OCI-LY7 (cell line): ENCODE measurements around the gene PHAF1. TPM values are rescaled to one million over a fixed set of nuclear protein-coding genes. Genes with fewer than 3 reads are reported as not detected.

ENCODE experiments used
- BruUV-seq: library from RNA; stranded (reverse); fragments of 400-500 nt; replicated peaks from 2 replicates; lab custom pipeline; 2021; lab: Mats Ljungman, UMichigan
- CTCF ChIA-PET: fragments of 300-600 bp; sonication (Branson Sonifier 250); formaldehyde crosslinking; loops from one replicate; lab custom pipeline; 2022; ENCODE audit warnings: antibody characterized with exemption; ENCODE audit not compliant: unreplicated experiment; lab: Charles Lee
- POLR2A ChIA-PET: fragments of 300-600 bp; sonication (Branson Sonifier 250); formaldehyde crosslinking; loops from one replicate; lab custom pipeline; 2022; ENCODE audit warnings: antibody characterized with exemption; lab: Charles Lee
- DNase-seq: peaks from one replicate; pipeline ENCODE4 v3.0.0-alpha.2; 2015; ENCODE audit warnings: low spot score
- H2AFZ ChIP-seq: fragments of 200-600 bp; sonication (generic), shearing (Covaris generic); 2 replicates; pipeline ENCODE4 v1.6.1; 2014; ENCODE audit warnings: mild to moderate bottlenecking, antibody characterized with exemption, low read length, moderate library complexity
- H3K27ac ChIP-seq: fragments of 200-600 bp; sonication (generic); 2 replicates; pipeline ENCODE4 v1.5.1; 2014; ENCODE audit warnings: mixed run types, low read depth, mild to moderate bottlenecking, moderate library complexity, low read length, inconsistent platforms; ENCODE audit not compliant: poor library complexity, severe bottlenecking
- H3K36me3 ChIP-seq: fragments of 200-600 bp; sonication (generic); 2 replicates; pipeline ENCODE4 v1.6.1; 2014; ENCODE audit warnings: mild to moderate bottlenecking, antibody characterized with exemption, low read length, moderate library complexity, mixed read lengths; ENCODE audit not compliant: insufficient read depth
- H3K4me1 ChIP-seq: fragments of 200-600 bp; sonication (generic); 2 replicates; pipeline ENCODE4 v1.5.1; 2014; ENCODE audit warnings: mild to moderate bottlenecking, low read length; ENCODE audit not compliant: insufficient read depth, poor library complexity, severe bottlenecking
- H3K4me2 ChIP-seq: fragments of 200-600 bp; sonication (generic); 2 replicates; pipeline ENCODE4 v1.6.1; 2014; ENCODE audit warnings: mild to moderate bottlenecking, low read length
- H3K4me3 ChIP-seq: fragments of 200-600 bp; sonication (generic); 2 replicates; pipeline ENCODE4 v1.5.1; 2014; ENCODE audit warnings: mild to moderate bottlenecking, low read depth, low read length; ENCODE audit not compliant: poor library complexity, severe bottlenecking
- H3K79me2 ChIP-seq: fragments of 200-600 bp; sonication (generic); 2 replicates; pipeline ENCODE4 v1.6.1; 2016; ENCODE audit warnings: low read depth, mild to moderate bottlenecking, low read length, moderate library complexity, mixed read lengths; ENCODE audit not compliant: insufficient read depth
- H3K9me2 ChIP-seq: fragments of 200-600 bp; sonication (generic); 2 replicates; pipeline ENCODE4 v1.6.1; 2016; ENCODE audit warnings: mild to moderate bottlenecking, low read length, mixed read lengths; ENCODE audit not compliant: insufficient read depth
- H3K9me3 ChIP-seq: fragments of 200-600 bp; sonication (generic); 2 replicates; pipeline ENCODE4 v1.6.1; 2014; ENCODE audit warnings: mild to moderate bottlenecking, mixed run types, low read length, mixed read lengths
- H4K20me1 ChIP-seq: fragments of 200-600 bp; sonication (generic); 2 replicates; pipeline ENCODE4 v1.6.1; 2014; ENCODE audit warnings: mild to moderate bottlenecking, antibody characterized with exemption, low read length, moderate library complexity, mixed read lengths; ENCODE audit not compliant: insufficient read depth
- EZH2phosphoT487 ChIP-seq: fragments of 200-600 bp; sonication (generic); IDR thresholded peaks from 2 replicates; pipeline ENCODE4 v1.6.1; 2018; ENCODE audit warnings: low read depth, borderline replicate concordance, mild to moderate bottlenecking, mixed run types, antibody characterized with exemption, low read length, moderate library complexity, mixed read lengths
- intact Hi-C: fragments of 100-400 bp; cut with micrococcal nuclease; formaldehyde crosslinking; loops from one replicate; pipeline ENCODE4 v1.10.0; 2022; ENCODE audit not compliant: unreplicated experiment
- total RNA-seq, 2 experiments: library from RNA; depleted of rRNA in 1 of 2; stranded (reverse); fragments of >200 nt in 1 of 2; shearing (Covaris generic) in 1 of 2; gene quantifications; 2 replicates each; pipeline ENCODE4 v1.2.3, GENCODE V29; 2014 to 2022
- TF ChIP-seq, protein P1 (sequence below): fragments of 200-600 bp; sonication (generic); conservative IDR thresholded peaks from 2 replicates; pipeline ENCODE4 v1.5.1; 2014; ENCODE audit warnings: mild to moderate bottlenecking, antibody characterized with exemption, low read length, moderate library complexity, mixed read lengths

The PHAF1 gene
- total RNA-seq, 2 experiments from 2014 or later: 13.9 to 16.8 TPM

DNA sequence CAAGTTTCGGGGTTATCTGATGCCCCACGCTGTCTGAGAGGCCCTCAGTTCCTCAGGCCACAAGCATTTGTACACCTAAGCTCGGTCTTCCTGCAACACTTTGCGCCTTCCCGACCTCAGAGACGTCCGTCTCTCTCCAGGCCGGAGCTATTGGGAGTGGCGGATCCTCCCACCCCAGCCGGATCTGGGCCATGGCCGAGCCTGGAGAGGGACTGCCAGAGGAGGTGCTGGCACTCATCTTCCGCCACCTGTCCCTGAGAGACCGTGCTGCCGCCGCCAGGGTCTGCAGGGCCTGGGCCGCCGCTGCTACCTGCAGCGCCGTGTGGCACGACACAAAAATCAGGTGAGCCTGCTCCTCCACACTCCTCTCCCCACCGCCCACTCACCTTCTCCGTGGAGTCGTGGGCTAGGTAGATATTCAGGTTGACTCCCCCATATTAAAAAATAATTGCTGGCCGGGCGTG, 51.9 kb downstream of the PHAF1 start:
- TF ChIP-seq EZH2phosphoT487: no peak
- TF ChIP-seq, protein P1, sequence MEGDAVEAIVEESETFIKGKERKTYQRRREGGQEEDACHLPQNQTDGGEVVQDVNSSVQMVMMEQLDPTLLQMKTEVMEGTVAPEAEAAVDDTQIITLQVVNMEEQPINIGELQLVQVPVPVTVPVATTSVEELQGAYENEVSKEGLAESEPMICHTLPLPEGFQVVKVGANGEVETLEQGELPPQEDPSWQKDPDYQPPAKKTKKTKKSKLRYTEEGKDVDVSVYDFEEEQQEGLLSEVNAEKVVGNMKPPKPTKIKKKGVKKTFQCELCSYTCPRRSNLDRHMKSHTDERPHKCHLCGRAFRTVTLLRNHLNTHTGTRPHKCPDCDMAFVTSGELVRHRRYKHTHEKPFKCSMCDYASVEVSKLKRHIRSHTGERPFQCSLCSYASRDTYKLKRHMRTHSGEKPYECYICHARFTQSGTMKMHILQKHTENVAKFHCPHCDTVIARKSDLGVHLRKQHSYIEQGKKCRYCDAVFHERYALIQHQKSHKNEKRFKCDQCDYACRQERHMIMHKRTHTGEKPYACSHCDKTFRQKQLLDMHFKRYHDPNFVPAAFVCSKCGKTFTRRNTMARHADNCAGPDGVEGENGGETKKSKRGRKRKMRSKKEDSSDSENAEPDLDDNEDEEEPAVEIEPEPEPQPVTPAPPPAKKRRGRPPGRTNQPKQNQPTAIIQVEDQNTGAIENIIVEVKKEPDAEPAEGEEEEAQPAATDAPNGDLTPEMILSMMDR: no peak
- intact Hi-C loops: no loop called here
- H3K4me2 ChIP-seq: no peak overlapping the region
- ChIA-PET POLR2A (interaction anchor here (0.9 kb wide), 1 partner anchor 29 kb away, joined by 4 read pairs; no protein-coding TSS in a partner anchor), CTCF (no interaction called here)
- no peak overlapping the region for H3K27ac ChIP-seq
- H2AFZ ChIP-seq: no peak overlapping the region
- H3K4me3 ChIP-seq: no peak overlapping the region
- H3K36me3 ChIP-seq: no peaks in the 10 kb centered on the region
- no peaks in the 10 kb centered on the region for H4K20me1 ChIP-seq
- no peak for DNase-seq
- no TSS peak for BruUV-seq
- H3K9me3 ChIP-seq: no peaks in the 10 kb centered on the region
- H3K79me2 ChIP-seq: no peaks in the 10 kb centered on the region
- H3K9me2 ChIP-seq: no peaks in the 10 kb centered on the region
- H3K4me1 ChIP-seq: peaks cover 21% of the 10 kb centered on the region

DNA sequence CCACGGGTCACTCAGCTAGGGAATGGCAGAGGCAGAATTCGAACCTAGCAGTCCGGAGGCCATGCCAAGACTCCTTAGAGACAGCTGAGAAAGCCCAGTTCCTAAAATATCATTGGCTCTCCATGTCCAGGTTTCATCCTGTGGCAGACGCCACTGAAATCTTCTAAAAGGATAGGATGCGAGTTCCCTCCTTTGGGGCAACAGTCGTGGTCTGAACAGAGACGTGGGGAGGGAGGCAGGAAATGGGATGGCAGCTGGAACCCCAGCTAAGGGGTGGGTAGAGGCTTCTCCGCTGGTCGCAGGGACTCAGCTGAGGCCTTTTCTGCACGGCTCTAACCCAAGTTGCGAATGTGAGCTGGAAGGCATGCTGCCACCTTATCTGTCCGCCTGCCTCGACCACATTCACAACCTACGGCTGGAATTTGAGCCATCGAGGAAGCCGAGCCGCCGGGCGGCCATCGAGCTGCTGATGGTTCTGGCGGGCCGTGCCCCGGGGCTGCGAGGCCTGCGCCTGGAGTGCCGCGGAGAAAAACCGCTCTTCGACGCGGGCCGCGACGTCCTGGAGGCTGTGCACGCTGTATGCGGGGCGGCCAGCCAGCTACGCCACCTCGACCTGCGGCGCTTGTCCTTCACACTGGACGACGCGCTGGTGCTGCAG, 52.9 kb downstream of the PHAF1 start:
- POLR2A ChIA-PET: no interaction called here
- peaks cover 20% of the 10 kb centered on the region for H3K4me1 ChIP-seq
- DNase-seq: no peak
- intact Hi-C loops: no loop called here
- no peak overlapping the region for H3K27ac ChIP-seq
- peak overlapping the region; percentile 27; the same call in 1 of the 2 replicates for H3K4me2 ChIP-seq
- no peaks in the 10 kb centered on the region for H4K20me1 ChIP-seq
- no peaks in the 10 kb centered on the region for H3K9me2 ChIP-seq
- no peak overlapping the region for H2AFZ ChIP-seq
- CTCF ChIA-PET: no interaction called here
- no peaks in the 10 kb centered on the region for H3K9me3 ChIP-seq
- TF ChIP-seq, protein P1: no peak
- TF ChIP-seq EZH2phosphoT487: no peak
- no peak overlapping the region for H3K4me3 ChIP-seq
- H3K79me2 ChIP-seq: no peaks in the 10 kb centered on the region
- H3K36me3 ChIP-seq: no peaks in the 10 kb centered on the region
- no TSS peak for BruUV-seq
